Limb (tissue), 2 donors: ENCODE data around the gene GRB2.
"Not testable (repeated sequence)": the region's sequence is repeated elsewhere in the genome, so short reads cannot be mapped to it uniquely, and the experiment has no call there.

ENCODE experiments used
- DNase-seq, 2 donors: peaks; one replicate each; pipeline ENCODE4 v3.0.0-alpha.2; 2016; ENCODE audit errors: extremely low spot score in 2 of 2

The GRB2 gene

DNA sequence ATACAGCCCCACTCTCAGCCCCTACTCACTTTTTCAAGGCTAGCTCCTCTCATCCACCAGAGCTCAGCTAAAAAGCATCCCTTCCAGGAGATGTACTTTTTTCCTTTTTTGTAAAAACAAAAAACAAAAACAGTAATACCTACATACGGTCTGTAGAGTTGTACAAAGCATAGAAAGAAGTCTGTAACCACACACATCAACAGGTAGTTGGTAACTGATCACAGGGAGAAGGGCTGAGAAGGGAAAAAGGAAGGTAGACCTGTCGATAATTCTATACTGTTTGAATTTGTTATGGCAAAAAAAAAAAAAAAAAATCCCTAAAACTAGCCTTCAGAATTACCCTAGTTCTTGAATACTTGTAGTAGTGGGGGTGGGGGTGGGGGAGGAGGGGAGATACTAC lies 117.1 kb downstream of the GRB2 start:
- DNase-seq: no peak

DNA sequence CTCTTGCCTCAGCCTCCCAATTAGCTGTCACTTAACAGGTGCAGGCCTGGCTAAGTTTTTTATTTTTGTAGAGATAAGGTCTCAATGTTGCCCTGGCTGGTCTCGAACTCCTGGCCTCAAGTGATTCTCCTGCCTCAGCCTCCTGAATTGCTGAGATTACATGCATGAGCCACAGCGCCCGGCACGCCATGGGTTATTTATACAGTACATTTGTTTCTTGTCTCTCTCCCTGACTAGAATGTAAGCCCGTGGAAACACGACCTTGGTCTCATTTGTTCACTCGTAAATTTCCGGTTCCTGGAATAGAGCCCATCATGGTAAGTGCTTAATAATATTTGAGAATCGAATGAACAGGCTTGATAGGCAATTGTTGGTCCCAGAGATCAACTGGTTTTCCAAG lies 118.3 kb downstream of the GRB2 start:
- no peak for DNase-seq

DNA sequence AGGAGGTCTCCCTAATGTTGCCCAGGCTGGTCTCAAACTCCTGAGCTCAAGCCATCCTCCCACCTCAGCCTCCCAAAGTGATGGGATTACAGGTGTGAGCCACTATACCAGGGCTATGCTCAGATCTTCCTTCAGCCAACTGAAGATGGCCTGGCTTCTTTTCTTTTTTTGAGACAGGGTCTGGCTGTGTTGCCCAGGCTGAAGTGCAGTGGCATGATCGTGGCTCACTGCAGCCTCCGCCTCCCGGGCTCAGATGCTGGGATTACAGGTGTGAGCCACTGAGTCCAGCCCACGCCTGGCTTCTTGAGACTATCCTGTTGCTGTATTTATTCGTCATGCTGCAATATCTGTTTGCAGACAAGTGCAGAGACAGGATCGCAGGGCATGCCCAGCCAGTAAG lies 120.4 kb downstream of the GRB2 start:
- DNase-seq: no peak

GRCh38 chr17:75280189-75280588 lies 125.3 kb downstream of the GRB2 start:
- not testable (repeated sequence) for DNase-seq

DNA sequence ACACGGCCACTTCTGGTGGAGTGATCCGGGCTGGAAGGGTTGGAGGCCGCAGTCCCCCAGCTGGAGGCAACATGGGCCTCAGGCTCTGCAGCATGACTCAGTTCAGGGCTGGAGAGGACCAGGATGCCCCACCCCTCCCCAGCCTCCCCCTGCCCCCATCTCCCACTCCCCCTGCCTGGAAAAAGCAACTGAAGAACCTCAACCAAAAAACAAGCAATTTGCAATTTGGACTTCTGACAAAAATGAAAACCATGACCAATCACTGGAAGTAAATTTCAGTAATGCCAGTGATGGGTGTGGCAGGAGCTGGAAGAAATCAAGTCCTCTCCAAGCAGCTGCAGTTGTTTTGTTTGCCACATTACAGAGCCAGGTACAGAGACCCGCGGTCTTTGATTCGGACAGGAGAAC lies 127.8 kb downstream of the GRB2 start:
- no peak for DNase-seq

- no peak for DNase-seq
These were observed 131.3 kb downstream of the GRB2 start for GRCh38 chr17:75273977-75274708.

GRCh38 chr17:75272848-75273184 lies 132.7 kb downstream of the GRB2 start:
- DNase-seq: no peak

- DNase-seq: no peak
These were observed 133.3 kb downstream of the GRB2 start for GRCh38 chr17:75271955-75272847.

GRCh38 chr17:75271233-75271954 lies 134.1 kb downstream of the GRB2 start:
- DNase-seq: peak; percentile 73 to 90

- no peak for DNase-seq
These were observed 134.6 kb downstream of the GRB2 start, which contains the start of gene MIF4GD for GRCh38 chr17:75270966-75271232. MIF4GD (minus strand) TSS chr17:75271231; CDS start chr17:75270195, 1,036 bp downstream.

DNA sequence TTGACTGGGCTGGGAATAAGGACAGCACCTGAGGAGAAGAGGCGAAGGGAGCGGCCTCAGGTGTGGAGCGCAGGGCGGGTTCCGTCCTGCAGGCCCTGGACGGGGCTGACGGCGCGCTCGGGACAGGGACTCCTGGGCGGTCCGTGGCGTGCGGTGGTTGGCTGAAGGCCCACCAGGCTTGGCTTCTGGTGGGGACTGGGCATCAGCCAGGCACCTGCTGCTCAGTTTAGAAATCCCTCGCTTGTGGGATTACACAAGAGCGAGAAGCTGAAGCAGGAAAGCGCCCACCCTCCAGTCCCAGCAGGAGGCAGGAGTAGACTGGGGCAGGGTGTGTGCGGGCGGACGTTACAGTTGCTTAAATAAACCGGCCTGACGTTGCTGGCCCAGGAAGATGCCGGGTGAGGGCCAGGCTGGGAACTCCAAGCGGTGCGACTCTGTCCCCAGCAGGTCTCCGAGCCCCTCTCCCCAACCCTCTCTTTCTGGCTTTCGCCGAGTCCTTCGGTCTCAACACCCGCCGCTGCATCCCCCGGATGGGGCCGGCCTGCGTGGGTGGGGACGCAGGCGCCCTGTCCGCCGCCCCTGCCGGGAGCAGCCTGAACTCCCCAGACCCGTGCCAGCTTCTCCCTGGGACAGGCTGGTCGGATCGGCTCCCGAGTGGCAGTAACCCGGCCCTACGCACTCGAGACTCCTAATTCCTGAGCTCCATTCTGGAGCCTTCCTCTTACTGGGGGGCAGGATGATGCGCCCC lies 135.1 kb downstream of the GRB2 start:
- peak; percentile 30 to 75 for DNase-seq

GRCh38 chr17:75269844-75270217 lies 135.6 kb downstream of the GRB2 start:
- no peak for DNase-seq
